ENCODE measurements around the gene CALCOCO1.

The CALCOCO1 gene

DNA sequence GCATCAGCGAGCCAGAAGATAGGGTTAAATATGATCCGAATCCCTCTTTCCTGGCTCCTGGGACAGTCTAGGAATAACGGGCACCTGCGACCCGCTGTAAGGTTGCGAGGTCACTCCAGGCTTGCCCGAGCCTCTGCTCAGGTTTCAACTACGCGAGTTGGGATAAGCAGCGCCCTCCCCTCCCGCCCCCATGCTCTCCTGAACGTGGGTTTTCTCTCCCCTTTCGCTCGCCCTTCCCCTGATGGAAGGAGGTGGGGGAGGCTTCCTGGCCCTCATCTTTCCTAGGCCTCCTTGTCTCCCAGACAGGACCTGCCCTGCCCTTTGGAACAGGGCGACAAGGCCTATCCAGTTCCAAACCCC, 50.6 kb downstream of the CALCOCO1 start:
- Mint-ChIP-seq H3K36me3 (ENCODE audit: insufficient read depth) (peaks cover 16% of the 10 kb centered on the region), H3K9me3 (no peaks in the 10 kb centered on the region), H3K27ac (ENCODE audit: low read depth) (no peak overlapping the region), H3K4me1 (peaks cover 21% of the 10 kb centered on the region), H3K27me3 (peaks cover 22% of the 10 kb centered on the region), H3K4me3 (peak overlapping the region; percentile 87)
- ATAC-seq (replicated peaks; ENCODE audit: extremely low read depth, poor library complexity, severe bottlenecking) = no peak
- DNase-seq (ENCODE audit: low spot score in 2 of 2) = no peak

DNA sequence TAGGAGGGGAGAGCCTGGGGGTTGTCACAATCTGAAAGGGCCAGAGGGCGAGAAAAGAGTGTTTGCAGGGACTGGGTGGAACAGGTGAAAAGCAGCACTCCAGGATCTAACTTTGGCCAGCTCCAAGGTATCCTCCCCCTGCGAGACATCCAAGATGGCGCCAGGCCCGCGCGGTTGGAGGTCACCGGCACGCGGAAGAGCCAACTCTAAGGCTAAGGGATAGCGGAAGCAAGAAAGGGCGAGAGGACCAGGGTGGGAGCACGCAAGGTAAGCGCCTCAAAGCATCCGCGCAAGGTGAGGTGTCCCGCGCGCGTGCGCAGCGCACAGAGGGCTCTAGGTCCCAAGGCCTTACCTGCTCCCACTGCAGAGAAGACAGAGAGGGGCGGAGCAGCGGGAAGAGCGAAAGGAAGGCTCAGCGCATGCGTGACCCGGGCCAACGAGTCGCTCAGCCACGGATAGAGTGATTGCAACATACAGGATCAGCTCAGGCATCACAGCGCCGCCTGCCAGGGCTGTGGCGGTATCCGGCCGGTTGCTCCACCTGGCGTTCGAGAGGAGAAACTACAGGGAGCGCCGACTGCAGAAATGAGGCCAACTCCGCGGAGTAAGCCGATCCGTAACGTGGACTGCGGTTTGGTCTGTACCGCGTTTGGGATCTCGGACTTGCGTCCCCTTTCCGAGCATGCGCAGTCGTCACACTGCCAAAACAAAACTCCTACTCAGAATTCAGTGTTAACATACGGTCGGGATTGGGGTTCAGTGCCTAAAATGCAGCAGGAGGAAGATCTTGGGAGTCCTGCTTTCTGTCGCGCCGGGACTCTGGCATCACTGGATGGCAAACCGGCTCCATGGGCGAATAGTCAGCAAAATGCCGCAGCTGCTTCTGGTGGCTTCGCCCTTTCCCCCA, 51.3 kb downstream of the CALCOCO1 start, which contains the start of gene ATP5MC2:
TSS of gene ATP5MC2 (minus strand) at position 383 of the 907 bp plus-strand sequence. CDS start 3,469 bp downstream, outside the sequence.
- Mint-ChIP-seq H3K36me3 (ENCODE audit: insufficient read depth) (peaks cover 23% of the 10 kb centered on the region), H3K27ac (ENCODE audit: low read depth) (peak within 1 kb of the TSS; percentile 94), H3K9me3 (no peaks in the 10 kb centered on the region), H3K4me1 (peaks cover 27% of the 10 kb centered on the region), H3K4me3 (peak within 1 kb of the TSS; percentile 87), H3K27me3 (peaks cover 22% of the 10 kb centered on the region)
- ATAC-seq (replicated peaks; ENCODE audit: extremely low read depth, poor library complexity, severe bottlenecking) (peak; percentile 97), DNase-seq (ENCODE audit: low spot score in 2 of 2) (peak; percentile 94 to 96)

DNA sequence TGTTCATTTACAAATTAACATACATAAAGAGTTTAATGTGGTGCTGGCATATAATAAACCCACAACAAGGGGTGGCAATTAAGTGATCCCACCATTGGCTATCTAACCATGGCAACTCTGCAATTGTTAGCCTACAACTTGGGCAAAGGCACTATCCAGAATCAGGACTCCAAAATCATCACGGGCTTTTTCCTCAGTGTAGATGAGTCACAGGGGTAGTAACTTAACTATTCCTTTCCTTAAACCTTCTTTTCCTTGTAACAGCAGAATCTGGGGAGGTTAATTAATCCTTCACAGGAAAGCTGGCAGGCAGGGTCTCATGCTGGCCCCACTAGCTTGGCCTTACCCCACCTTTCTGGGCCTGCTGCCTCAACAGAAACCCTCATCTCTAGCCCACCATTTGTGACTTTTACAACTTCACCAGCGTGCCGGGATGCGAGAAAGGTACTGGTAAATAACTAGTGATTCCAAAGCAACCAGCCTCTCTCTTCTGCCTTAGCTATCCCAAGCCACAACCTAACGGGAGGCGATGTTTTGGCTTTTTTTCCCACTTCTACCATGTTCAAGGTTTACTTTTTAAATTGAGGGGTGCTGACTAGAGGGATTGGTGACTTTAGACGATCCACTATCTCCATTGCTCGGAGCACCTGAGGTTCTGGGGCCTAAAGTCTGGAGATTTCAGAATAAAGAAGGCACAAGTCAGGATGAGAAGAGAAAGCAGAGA, 52.1 kb downstream of the CALCOCO1 start:
- H3K4me1 Mint-ChIP-seq = peaks cover 27% of the 10 kb centered on the region
- no peak for ATAC-seq (replicated peaks; ENCODE audit: extremely low read depth, poor library complexity, severe bottlenecking)
- peaks cover 22% of the 10 kb centered on the region for H3K27me3 Mint-ChIP-seq
- H3K36me3 Mint-ChIP-seq (ENCODE audit: insufficient read depth) = peaks cover 31% of the 10 kb centered on the region
- no peak for DNase-seq (ENCODE audit: low spot score in 2 of 2)
- H3K4me3 Mint-ChIP-seq = peak overlapping the region; percentile 87
- H3K9me3 Mint-ChIP-seq = no peaks in the 10 kb centered on the region
- peak overlapping the region; percentile 94 for H3K27ac Mint-ChIP-seq (ENCODE audit: low read depth)

DNA sequence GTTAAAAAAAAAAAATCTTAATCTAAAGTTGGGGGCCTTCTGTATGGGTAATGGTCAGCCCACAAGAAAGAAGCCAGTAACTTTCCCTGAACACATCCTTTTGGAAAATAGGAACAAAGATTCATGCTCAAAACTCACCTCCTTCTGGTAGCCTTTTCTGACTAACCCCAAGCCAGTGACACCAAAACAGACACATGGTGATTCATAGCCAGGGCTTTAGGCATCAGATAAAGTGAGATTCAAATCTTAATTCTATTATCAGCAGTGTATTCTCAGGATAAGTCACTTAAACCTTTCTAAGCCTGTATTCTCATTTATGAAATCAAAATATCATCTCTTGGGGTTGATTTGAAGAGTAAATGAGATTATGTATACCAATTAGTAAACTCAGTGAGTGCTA, 56.3 kb downstream of the CALCOCO1 start:
- Mint-ChIP-seq H3K4me1 (peaks cover 16% of the 10 kb centered on the region), H3K36me3 (ENCODE audit: insufficient read depth) (peaks cover 58% of the 10 kb centered on the region), H3K27me3 (no peaks in the 10 kb centered on the region), H3K9me3 (no peaks in the 10 kb centered on the region), H3K4me3 (no peak overlapping the region), H3K27ac (ENCODE audit: low read depth) (peak overlapping the region; percentile 75)
- no peak for DNase-seq (ENCODE audit: low spot score in 2 of 2)
- ATAC-seq (replicated peaks; ENCODE audit: extremely low read depth, poor library complexity, severe bottlenecking) = no peak

DNA sequence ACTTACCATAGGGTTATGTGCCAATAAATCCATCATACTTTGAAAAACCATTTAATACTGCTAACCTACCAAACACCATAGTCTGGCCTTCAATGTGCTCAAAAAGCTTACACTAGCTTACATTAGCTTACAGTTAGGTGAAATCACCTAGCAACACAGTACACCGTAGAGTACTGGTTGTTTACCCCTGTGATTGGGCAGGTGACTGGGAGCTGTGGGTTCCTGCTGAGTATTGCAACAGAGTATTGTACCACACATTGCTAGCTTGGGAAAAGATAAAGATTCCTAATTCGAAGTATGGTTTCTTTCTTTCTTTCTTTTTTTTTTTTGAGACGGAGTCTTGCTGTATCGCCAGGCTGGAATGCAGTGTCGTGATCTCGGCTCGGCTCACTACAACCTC, 56.9 kb downstream of the CALCOCO1 start:
- Mint-ChIP-seq H3K36me3 (ENCODE audit: insufficient read depth) (peaks cover 64% of the 10 kb centered on the region), H3K27me3 (no peaks in the 10 kb centered on the region), H3K9me3 (no peaks in the 10 kb centered on the region), H3K4me1 (peaks cover 15% of the 10 kb centered on the region), H3K4me3 (no peak overlapping the region), H3K27ac (ENCODE audit: low read depth) (no peak overlapping the region)
- ATAC-seq (replicated peaks; ENCODE audit: extremely low read depth, poor library complexity, severe bottlenecking) (no peak), DNase-seq (ENCODE audit: low spot score in 2 of 2) (no peak)

DNA sequence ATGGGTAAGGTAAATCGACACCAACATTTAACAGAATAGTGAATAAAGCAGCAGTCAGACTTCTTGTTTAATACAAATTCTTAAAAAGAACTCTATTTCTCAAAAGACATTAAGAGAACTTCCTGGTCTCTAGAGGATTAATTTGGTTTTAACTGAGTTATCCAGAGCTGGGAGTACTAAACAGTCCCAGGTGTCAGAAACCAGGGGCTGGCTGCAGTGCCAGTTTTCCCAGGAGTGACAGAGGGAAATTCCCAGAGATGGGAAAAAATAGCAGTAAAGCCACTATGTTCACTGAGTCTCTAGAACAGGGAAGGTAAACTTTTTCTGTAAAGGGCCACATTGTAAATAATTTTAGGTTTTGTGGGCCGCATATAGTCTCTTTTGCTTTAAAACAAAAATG, 60.2 kb downstream of the CALCOCO1 start:
- no peak overlapping the region for H3K4me3 Mint-ChIP-seq
- no peak overlapping the region for H3K27ac Mint-ChIP-seq (ENCODE audit: low read depth)
- DNase-seq (ENCODE audit: low spot score in 2 of 2) (no peak), ATAC-seq (replicated peaks; ENCODE audit: extremely low read depth, poor library complexity, severe bottlenecking) (no peak)
- H3K4me1 Mint-ChIP-seq = peaks cover 6% of the 10 kb centered on the region
- H3K36me3 Mint-ChIP-seq (ENCODE audit: insufficient read depth) = peaks cover 67% of the 10 kb centered on the region
- no peaks in the 10 kb centered on the region for H3K27me3 Mint-ChIP-seq
- H3K9me3 Mint-ChIP-seq = no peaks in the 10 kb centered on the region

DNA sequence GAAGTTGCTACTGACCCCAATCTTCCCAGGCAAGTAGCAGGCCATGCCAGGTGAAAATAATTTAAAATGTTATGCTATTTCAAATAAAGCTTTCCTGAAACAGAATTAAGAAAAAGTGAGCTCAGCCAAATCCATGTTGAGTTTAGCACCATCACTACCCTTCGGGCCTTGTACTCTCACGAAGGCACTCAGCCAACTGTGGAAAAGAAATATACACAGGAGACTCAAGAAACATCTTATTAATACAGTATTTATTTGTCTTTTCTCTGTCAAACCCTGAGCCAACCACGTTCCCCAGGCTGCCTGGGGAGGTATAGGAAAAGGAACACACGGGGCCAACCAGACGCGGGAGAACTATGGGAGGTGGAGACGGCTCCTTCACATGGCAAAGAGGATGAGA, 62.3 kb downstream of the CALCOCO1 start:
- DNase-seq (ENCODE audit: low spot score in 2 of 2) (no peak), ATAC-seq (replicated peaks; ENCODE audit: extremely low read depth, poor library complexity, severe bottlenecking) (no peak)
- H3K4me3 Mint-ChIP-seq = no peak overlapping the region
- peak overlapping the region; percentile 58 for H3K27ac Mint-ChIP-seq (ENCODE audit: low read depth)
- H3K9me3 Mint-ChIP-seq = no peaks in the 10 kb centered on the region
- H3K4me1 Mint-ChIP-seq = no peaks in the 10 kb centered on the region
- H3K27me3 Mint-ChIP-seq = no peaks in the 10 kb centered on the region
- peaks cover 50% of the 10 kb centered on the region for H3K36me3 Mint-ChIP-seq (ENCODE audit: insufficient read depth)

DNA sequence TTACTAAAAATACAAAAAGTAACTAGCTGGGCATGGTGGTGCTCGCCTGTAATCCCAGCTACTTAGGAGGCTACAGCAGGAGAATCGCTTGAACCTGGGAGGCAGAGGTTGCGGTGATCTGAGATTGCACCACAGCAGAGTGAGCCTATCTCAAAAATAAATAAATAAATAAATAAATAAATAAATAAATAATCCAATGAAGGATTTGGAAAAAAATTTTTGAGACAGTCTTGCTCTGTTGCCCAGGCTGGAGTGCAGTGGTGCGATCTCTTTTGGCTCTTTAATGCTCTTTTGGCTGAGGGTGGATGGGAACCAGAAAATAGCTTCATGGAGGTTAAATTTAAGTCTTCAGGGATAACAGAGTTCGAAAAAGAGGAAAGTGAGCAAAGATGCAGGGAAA, 63.1 kb downstream of the CALCOCO1 start:
- Mint-ChIP-seq H3K4me3 (no peak overlapping the region), H3K4me1 (no peaks in the 10 kb centered on the region), H3K36me3 (ENCODE audit: insufficient read depth) (peaks cover 46% of the 10 kb centered on the region), H3K27me3 (no peaks in the 10 kb centered on the region), H3K9me3 (no peaks in the 10 kb centered on the region), H3K27ac (ENCODE audit: low read depth) (no peak overlapping the region)
- DNase-seq (ENCODE audit: low spot score in 2 of 2) = no peak
- no peak for ATAC-seq (replicated peaks; ENCODE audit: extremely low read depth, poor library complexity, severe bottlenecking)

DNA sequence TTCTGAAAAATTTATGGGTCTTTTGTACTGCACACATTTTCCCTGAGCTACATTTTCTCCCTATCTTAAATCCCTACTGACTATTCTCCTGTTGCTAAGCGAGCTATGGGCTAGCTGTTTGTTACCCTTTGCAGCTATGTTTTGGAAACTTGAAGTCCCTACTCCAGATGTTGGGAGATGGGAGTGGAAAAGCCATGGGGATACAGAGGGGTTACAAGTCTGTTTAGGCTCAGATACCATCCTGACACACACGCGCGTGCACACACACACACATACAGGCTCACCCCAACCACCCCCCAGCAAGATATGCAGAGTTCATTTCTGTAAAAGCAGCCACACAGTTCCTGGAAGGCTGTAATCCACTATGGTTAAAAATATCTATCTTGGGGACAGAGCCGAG, 67.2 kb downstream of the CALCOCO1 start:
- ATAC-seq (replicated peaks; ENCODE audit: extremely low read depth, poor library complexity, severe bottlenecking) (no peak), DNase-seq (ENCODE audit: low spot score in 2 of 2) (no peak)
- no peaks in the 10 kb centered on the region for H3K4me1 Mint-ChIP-seq
- H3K36me3 Mint-ChIP-seq (ENCODE audit: insufficient read depth) = peaks cover 16% of the 10 kb centered on the region
- no peaks in the 10 kb centered on the region for H3K9me3 Mint-ChIP-seq
- no peak overlapping the region for H3K4me3 Mint-ChIP-seq
- H3K27me3 Mint-ChIP-seq = no peaks in the 10 kb centered on the region
- H3K27ac Mint-ChIP-seq (ENCODE audit: low read depth) = no peak overlapping the region

DNA sequence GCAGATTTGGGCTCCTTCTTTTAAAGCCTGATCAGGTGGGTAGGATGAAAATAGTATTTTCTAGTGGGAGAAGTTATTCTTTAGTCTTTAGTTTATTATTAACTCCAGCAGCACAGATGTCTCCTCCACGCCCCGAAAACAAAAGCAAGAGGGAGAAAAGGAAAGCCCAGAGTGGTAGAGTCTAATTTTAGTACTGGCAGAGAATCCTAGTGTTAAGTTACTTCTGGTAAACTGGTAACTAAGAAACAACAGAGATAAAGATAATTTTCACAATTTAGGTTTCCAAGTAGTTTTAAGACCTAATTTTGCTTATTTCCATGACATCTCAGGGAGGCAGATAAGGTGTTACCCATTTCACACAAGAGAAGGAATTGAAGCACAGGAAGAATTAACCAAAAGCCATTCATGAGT, 67.7 kb downstream of the CALCOCO1 start:
- peaks cover 14% of the 10 kb centered on the region for H3K36me3 Mint-ChIP-seq (ENCODE audit: insufficient read depth)
- H3K27ac Mint-ChIP-seq (ENCODE audit: low read depth) = no peak overlapping the region
- DNase-seq (ENCODE audit: low spot score in 2 of 2) (no peak), ATAC-seq (replicated peaks; ENCODE audit: extremely low read depth, poor library complexity, severe bottlenecking) (no peak)
- H3K27me3 Mint-ChIP-seq = no peaks in the 10 kb centered on the region
- no peaks in the 10 kb centered on the region for H3K4me1 Mint-ChIP-seq
- no peak overlapping the region for H3K4me3 Mint-ChIP-seq
- no peaks in the 10 kb centered on the region for H3K9me3 Mint-ChIP-seq

DNA sequence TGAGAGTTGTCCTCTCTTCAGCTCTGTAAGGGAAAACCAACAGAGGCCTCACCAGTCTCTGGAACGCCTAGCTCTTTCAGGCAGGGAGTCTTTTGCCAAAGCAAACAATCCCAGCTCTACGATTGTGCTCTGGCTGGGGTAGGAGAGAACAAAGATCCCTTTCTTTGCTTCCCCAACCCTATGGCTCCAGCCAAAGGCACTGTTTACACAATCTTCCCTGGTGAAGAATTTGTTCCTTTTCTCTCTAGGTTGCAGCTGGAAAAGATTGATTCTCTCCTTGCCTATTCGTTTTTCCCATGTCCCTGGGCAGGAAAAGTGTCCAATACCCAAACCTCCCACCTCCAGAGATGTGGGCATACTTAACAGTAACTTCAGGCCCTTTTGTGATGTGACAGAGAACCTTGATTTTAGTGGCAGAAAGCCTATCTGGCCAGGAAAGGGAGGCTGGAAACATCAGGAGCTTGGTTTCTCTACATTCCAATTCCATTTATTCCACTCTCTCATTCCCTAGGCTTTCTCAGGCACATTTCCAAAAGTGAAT, 68.2 kb downstream of the CALCOCO1 start:
- DNase-seq (ENCODE audit: low spot score in 2 of 2) (no peak), ATAC-seq (replicated peaks; ENCODE audit: extremely low read depth, poor library complexity, severe bottlenecking) (no peak)
- Mint-ChIP-seq H3K9me3 (no peaks in the 10 kb centered on the region), H3K27ac (ENCODE audit: low read depth) (no peak overlapping the region), H3K36me3 (ENCODE audit: insufficient read depth) (peaks cover 12% of the 10 kb centered on the region), H3K27me3 (no peaks in the 10 kb centered on the region), H3K4me1 (no peaks in the 10 kb centered on the region), H3K4me3 (no peak overlapping the region)

Measured in central memory CD8-positive, alpha-beta T cell (primary cell).